Keratinocyte (primary cell): ENCODE measurements around the gene ZNF467. TPM values are rescaled to one million over a fixed set of nuclear protein-coding genes. Genes with fewer than 3 reads are reported as not detected.

Experiments used
- DNase-seq: peaks from one replicate; pipeline ENCODE4 v3.0.0-alpha.2; 2011; ENCODE audit warnings: low read depth, missing footprints, low spot score
- FAIRE-seq: peaks from 2 replicates; lab custom pipeline; 2011; peaks lifted over from hg19 to GRCh38; lab: Jason Lieb, UNC
- H2AFZ ChIP-seq: 2 replicates; pipeline ENCODE4 v1.6.0; 2012; ENCODE audit warnings: low read length, control low read depth, inconsistent platforms; ENCODE audit not compliant: control insufficient read depth
- H3K27ac ChIP-seq: 2 replicates; pipeline ENCODE4 v1.5.1; 2011; ENCODE audit warnings: low read length; ENCODE audit not compliant: control insufficient read depth, insufficient read depth
- H3K27me3 ChIP-seq: 3 replicates; pipeline ENCODE4 v1.6.0; 2011; ENCODE audit warnings: low read length; ENCODE audit not compliant: control insufficient read depth, insufficient read depth; ENCODE audit errors: extremely low read depth
- H3K36me3 ChIP-seq, 2 experiments: 2 replicates in 1 of 2; 3 replicates in 1 of 2; pipeline ENCODE4 v1.5.1; 2011; ENCODE audit warnings: low read length in 2 of 2, mild to moderate bottlenecking in 1 of 2; ENCODE audit not compliant: control insufficient read depth in 2 of 2, insufficient read depth in 2 of 2; ENCODE audit errors: extremely low read depth in 1 of 2
- H3K4me1 ChIP-seq: 3 replicates; pipeline ENCODE4 v1.5.1; 2011; ENCODE audit warnings: low read length; ENCODE audit not compliant: control insufficient read depth, insufficient read depth; ENCODE audit errors: extremely low read depth
- H3K4me2 ChIP-seq: 3 replicates; pipeline ENCODE4 v1.6.0; 2011; ENCODE audit warnings: low read depth, low read length; ENCODE audit not compliant: control insufficient read depth, insufficient read depth; ENCODE audit errors: extremely low read depth
- H3K4me3 ChIP-seq, 3 experiments: fragments of 200-600 bp in 1 of 3; sonication (generic) in 1 of 3; 2 replicates in 2 of 3; 3 replicates in 1 of 3; pipeline ENCODE4 v1.5.1; 2011 to 2016; ENCODE audit warnings: low read length in 3 of 3, mild to moderate bottlenecking in 3 of 3, control low read depth in 2 of 3, inconsistent platforms in 1 of 3, low read depth in 1 of 3, mixed read lengths in 1 of 3, mixed run types in 1 of 3, moderate library complexity in 1 of 3; ENCODE audit not compliant: control insufficient read depth in 2 of 3, insufficient read depth in 2 of 3; ENCODE audit errors: extremely low read depth in 1 of 3
- H3K79me2 ChIP-seq: 2 replicates; pipeline ENCODE4 v1.6.0; 2012; ENCODE audit warnings: low read length; ENCODE audit not compliant: control insufficient read depth, insufficient read depth
- H3K9ac ChIP-seq: 3 replicates; pipeline ENCODE4 v1.6.0; 2011; ENCODE audit warnings: low read length; ENCODE audit not compliant: control insufficient read depth, insufficient read depth; ENCODE audit errors: extremely low read depth
- H3K9me1 ChIP-seq: 3 replicates; pipeline ENCODE4 v1.6.0; 2011; ENCODE audit warnings: low read length; ENCODE audit not compliant: control insufficient read depth, insufficient read depth; ENCODE audit errors: extremely low read depth
- H3K9me3 ChIP-seq: 2 replicates; pipeline ENCODE4 v1.5.1; 2012; ENCODE audit warnings: low read depth, low read length; ENCODE audit not compliant: control insufficient read depth
- H4K20me1 ChIP-seq: 3 replicates; pipeline ENCODE4 v1.6.0; 2011; ENCODE audit warnings: low read length; ENCODE audit not compliant: control insufficient read depth, insufficient read depth; ENCODE audit errors: extremely low read depth
- CTCF ChIP-seq, 3 experiments: IDR thresholded peaks in 1 of 3; conservative IDR thresholded peaks in 1 of 3; optimal IDR thresholded peaks in 1 of 3; 2 replicates in 2 of 3; 3 replicates in 1 of 3; pipeline versions ENCODE3 to v1.5.1; 2011; ENCODE audit warnings: low read length in 3 of 3, mild to moderate bottlenecking in 3 of 3, moderate library complexity in 2 of 3, control low read depth in 1 of 3, inconsistent platforms in 1 of 3; ENCODE audit not compliant: insufficient read depth in 2 of 3; ENCODE audit errors: extremely low read depth in 1 of 3
- EZH2 ChIP-seq: IDR thresholded peaks from one replicate; pipeline ENCODE4 v1.6.1; 2012; ENCODE audit warnings: inconsistent platforms, mild to moderate bottlenecking, low read length, moderate library complexity
- dilution Hi-C: fragments of 300-500 bp; cut with MboI; formaldehyde crosslinking; loops from one replicate; pipeline ENCODE4 v1.7.0; 2020; ENCODE audit warnings: low sequenced_read_pairs; ENCODE audit not compliant: extremely low pct_ligation_motif_present
- polyA plus RNA-seq, 5 experiments: library from polyadenylated mRNA; depleted of rRNA in 3 of 5; stranded (reverse) in 3 of 5; stranded (forward) in 1 of 5; unstranded in 1 of 5; fragments of >200 nt; gene quantifications; 1 replicate in 1 of 5; 2 replicates in 3 of 5; 3 replicates in 1 of 5; pipeline versions ENCODE4 v1.2.1 to v1.2.3, GENCODE V29; 2011 to 2012; ENCODE audit warnings: missing spikeins in 2 of 5, low read depth in 1 of 5, low replicate concordance in 1 of 5

The ZNF467 gene
- polyA plus RNA-seq, 1 donor (not counting 4 experiments of a cell fraction or from before 2014, with no cell fraction given) = 0.31 TPM

GRCh38 chr7:149817301-149817771 is 43.9 kb upstream of the ZNF467 start:
- Histone ChIP-seq H3K36me3 (no peaks in the 10 kb centered on the region), H3K79me2 (no peaks in the 10 kb centered on the region), H3K9ac (no peak overlapping the region), H3K4me3 (no peak overlapping the region), H3K4me1 (no peaks in the 10 kb centered on the region), H4K20me1 (no peaks in the 10 kb centered on the region), H3K27ac (no peak overlapping the region), H3K9me1 (no peaks in the 10 kb centered on the region), H2AFZ (no peak overlapping the region), H3K4me2 (no peak overlapping the region), H3K9me3 (no peaks in the 10 kb centered on the region), H3K27me3 (peaks cover 18% of the 10 kb centered on the region)
- FAIRE-seq (no peak), DNase-seq (no peak)
- TF ChIP-seq CTCF (optimal IDR thresholded peaks at IDR 0.05 in 1 of 3, IDR thresholded peaks at IDR 0.05 in 1 of 3, conservative IDR thresholded peaks at IDR 0.05 in 1 of 3; ENCODE audit: extremely low read depth in 1 of 3, insufficient read depth in 2 of 3, low read length in 3 of 3) (no peak), EZH2 (no peak)
- dilution Hi-C loops = no loop called here

- H3K4me1 ChIP-seq = no peaks in the 10 kb centered on the region
- no peak for FAIRE-seq
- H3K9me1 ChIP-seq = no peaks in the 10 kb centered on the region
- H3K36me3 ChIP-seq = no peaks in the 10 kb centered on the region
- dilution Hi-C loops = no loop called here
- H3K9me3 ChIP-seq = no peaks in the 10 kb centered on the region
- no peak for DNase-seq
- TF ChIP-seq EZH2 (no peak), CTCF (optimal IDR thresholded peaks at IDR 0.05 in 1 of 3, IDR thresholded peaks at IDR 0.05 in 1 of 3, conservative IDR thresholded peaks at IDR 0.05 in 1 of 3; ENCODE audit: extremely low read depth in 1 of 3, insufficient read depth in 2 of 3, low read length in 3 of 3) (no peak)
- no peaks in the 10 kb centered on the region for H3K79me2 ChIP-seq
- no peak overlapping the region for H3K4me2 ChIP-seq
- peaks cover 16% of the 10 kb centered on the region for H3K27me3 ChIP-seq
- H4K20me1 ChIP-seq = no peaks in the 10 kb centered on the region
- H3K27ac ChIP-seq = no peak overlapping the region
- no peak overlapping the region for H2AFZ ChIP-seq
- H3K4me3 ChIP-seq = no peak overlapping the region
- no peak overlapping the region for H3K9ac ChIP-seq
Observed at GRCh38 chr7:149816794-149817193, 43.4 kb upstream of the ZNF467 start.
